Breast epithelium (tissue), 4 donors: Measurements from ENCODE around the gene SYN1. TPM values are rescaled to one million over a fixed set of nuclear protein-coding genes. Genes with fewer than 3 reads are reported as not detected.

Experiments used
- DNase-seq, 2 donors: peaks; one replicate each; pipeline ENCODE4 v3.0.0-alpha.2; 2019; ENCODE audit warnings: low spot score in 2 of 2
- H3K27ac ChIP-seq, 2 donors: fragments of 200-600 bp; sonication (generic) in 1 of 2; one replicate each; pipeline ENCODE4 v1.5.1; 2016 to 2019; ENCODE audit warnings: mild to moderate bottlenecking in 1 of 2
- H3K27me3 ChIP-seq, 2 donors: fragments of 200-600 bp; sonication (generic) in 1 of 2; one replicate each; pipeline versions ENCODE4 v1.5.1 to v1.6.0; 2017 to 2019; ENCODE audit warnings: control low read depth in 1 of 2, mild to moderate bottlenecking in 1 of 2
- H3K36me3 ChIP-seq: fragments of 200-600 bp; one replicate; pipeline ENCODE4 v1.5.1; 2019
- H3K4me1 ChIP-seq, 2 donors: fragments of 200-600 bp; sonication (generic); one replicate each; pipeline ENCODE4 v1.5.1; 2016 to 2019; ENCODE audit warnings: control low read depth in 1 of 2
- H3K4me3 ChIP-seq, 3 donors: fragments of 200-600 bp; sonication (generic); 1 replicate in 2 of 3; 2 replicates in 1 of 3; pipeline ENCODE4 v1.5.1; 2016 to 2019; ENCODE audit warnings: mild to moderate bottlenecking in 3 of 3, moderate library complexity in 2 of 3
- H3K9me3 ChIP-seq, 2 donors: fragments of 200-600 bp; sonication (generic) in 1 of 2; one replicate each; pipeline ENCODE4 v1.5.1; 2016 to 2019; ENCODE audit warnings: control low read depth in 1 of 2
- POLR2A ChIP-seq: fragments of 450-650 bp; IDR thresholded peaks from one replicate; pipeline ENCODE4 v1.6.1; 2016; ENCODE audit warnings: antibody characterized with exemption, mild to moderate bottlenecking, moderate library complexity
- POLR2AphosphoS5 ChIP-seq, 3 donors: sonication (generic); formaldehyde crosslinking; IDR thresholded peaks; one replicate each; pipeline ENCODE4 v1.6.1; 2017; ENCODE audit warnings: antibody characterized with exemption in 3 of 3
- intact Hi-C: fragments of 100-400 bp; cut with DNase I; formaldehyde crosslinking; loops from one replicate; pipeline ENCODE4 v1.15.1; 2023; ENCODE audit warnings: low total_unique reads
- total RNA-seq, 3 donors: library from RNA; depleted of rRNA; stranded (reverse); fragments of >200 nt; gene quantifications; one replicate each; pipeline ENCODE4 v1.1.0, GENCODE V29; 2016
- TF ChIP-seq, protein P1 (sequence below), 3 donors: fragments of 450-650 bp; IDR thresholded peaks; one replicate each; pipeline ENCODE4 v1.5.1; 2016 to 2017; ENCODE audit warnings: antibody characterized with exemption in 3 of 3, mild to moderate bottlenecking in 3 of 3, moderate library complexity in 3 of 3

The SYN1 gene
- total RNA-seq, 3 donors from 2014 or later, result not detected

GRCh38 chrX:47571896-47572295, 47.8 kb downstream of the SYN1 start:
- Histone ChIP-seq H3K27ac (no peak overlapping the region), H3K9me3 (no peaks in the 10 kb centered on the region), H3K27me3 (peaks cover 0 to 45% of the 10 kb centered on the region in 2 donors), H3K36me3 (peaks cover 5% of the 10 kb centered on the region), H3K4me3 (no peak overlapping the region), H3K4me1 (no peaks in the 10 kb centered on the region)
- TF ChIP-seq POLR2A, result no peak
- TF ChIP-seq, protein P1, sequence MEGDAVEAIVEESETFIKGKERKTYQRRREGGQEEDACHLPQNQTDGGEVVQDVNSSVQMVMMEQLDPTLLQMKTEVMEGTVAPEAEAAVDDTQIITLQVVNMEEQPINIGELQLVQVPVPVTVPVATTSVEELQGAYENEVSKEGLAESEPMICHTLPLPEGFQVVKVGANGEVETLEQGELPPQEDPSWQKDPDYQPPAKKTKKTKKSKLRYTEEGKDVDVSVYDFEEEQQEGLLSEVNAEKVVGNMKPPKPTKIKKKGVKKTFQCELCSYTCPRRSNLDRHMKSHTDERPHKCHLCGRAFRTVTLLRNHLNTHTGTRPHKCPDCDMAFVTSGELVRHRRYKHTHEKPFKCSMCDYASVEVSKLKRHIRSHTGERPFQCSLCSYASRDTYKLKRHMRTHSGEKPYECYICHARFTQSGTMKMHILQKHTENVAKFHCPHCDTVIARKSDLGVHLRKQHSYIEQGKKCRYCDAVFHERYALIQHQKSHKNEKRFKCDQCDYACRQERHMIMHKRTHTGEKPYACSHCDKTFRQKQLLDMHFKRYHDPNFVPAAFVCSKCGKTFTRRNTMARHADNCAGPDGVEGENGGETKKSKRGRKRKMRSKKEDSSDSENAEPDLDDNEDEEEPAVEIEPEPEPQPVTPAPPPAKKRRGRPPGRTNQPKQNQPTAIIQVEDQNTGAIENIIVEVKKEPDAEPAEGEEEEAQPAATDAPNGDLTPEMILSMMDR (IDR thresholded peaks at IDR 0.05), result no peak
- no peak for TF ChIP-seq POLR2AphosphoS5 (IDR thresholded peaks at IDR 0.05)
- no peak for DNase-seq
- intact Hi-C loops, result loop anchor here (5.0 to 10.0 kb wide), 2 partner anchors 53 to 1400 kb away; partner anchors contain the start of genes CFP and KCND1

- H3K27me3 ChIP-seq, result peaks cover 0 to 45% of the 10 kb centered on the region in 2 donors
- H3K9me3 ChIP-seq, result no peaks in the 10 kb centered on the region
- H3K36me3 ChIP-seq, result peaks cover 5% of the 10 kb centered on the region
- H3K4me1 ChIP-seq, result no peaks in the 10 kb centered on the region
- no peak for DNase-seq
- H3K4me3 ChIP-seq, result no peak overlapping the region
- TF ChIP-seq, protein P1 (IDR thresholded peaks at IDR 0.05), result no peak
- no peak for TF ChIP-seq POLR2A
- no peak for TF ChIP-seq POLR2AphosphoS5 (IDR thresholded peaks at IDR 0.05)
- no peak overlapping the region for H3K27ac ChIP-seq
- intact Hi-C loops, result loop anchor here (5.0 to 10.0 kb wide), 2 partner anchors 54 to 1401 kb away; partner anchors contain the start of genes CFP and KCND1
Observed at GRCh38 chrX:47571215-47571614, 48.4 kb downstream of the SYN1 start.

GRCh38 chrX:47570794-47571193, 48.9 kb downstream of the SYN1 start:
- Histone ChIP-seq H3K9me3 (no peaks in the 10 kb centered on the region), H3K27me3 (peaks cover 0 to 45% of the 10 kb centered on the region in 2 donors), H3K4me3 (no peak overlapping the region), H3K4me1 (no peaks in the 10 kb centered on the region), H3K27ac (no peak overlapping the region), H3K36me3 (peaks cover 5% of the 10 kb centered on the region)
- TF ChIP-seq POLR2AphosphoS5 (IDR thresholded peaks at IDR 0.05) (no peak), POLR2A (no peak)
- TF ChIP-seq, protein P1 (IDR thresholded peaks at IDR 0.05), result no peak
- no peak for DNase-seq
- intact Hi-C loops, result loop anchor here (5.0 to 10.0 kb wide), 2 partner anchors 54 to 1402 kb away; partner anchors contain the start of genes CFP and KCND1

- TF ChIP-seq POLR2A (no peak), POLR2AphosphoS5 (IDR thresholded peaks at IDR 0.05) (no peak)
- TF ChIP-seq, protein P1 (IDR thresholded peaks at IDR 0.05), result no peak
- no peak for DNase-seq
- Histone ChIP-seq H3K9me3 (no peaks in the 10 kb centered on the region), H3K27ac (no peak overlapping the region), H3K4me1 (no peaks in the 10 kb centered on the region), H3K27me3 (peaks cover 0 to 36% of the 10 kb centered on the region in 2 donors), H3K4me3 (no peak overlapping the region), H3K36me3 (peaks cover 5% of the 10 kb centered on the region)
- intact Hi-C loops, result loop anchor here (5.0 kb wide), 1 partner anchor 1384 kb away; no protein-coding TSS in a partner anchor
Observed at GRCh38 chrX:47568656-47569295, 50.9 kb downstream of the SYN1 start.

GRCh38 chrX:47566841-47567240, 52.8 kb downstream of the SYN1 start:
- intact Hi-C loops, result loop anchor here (5.0 kb wide), 1 partner anchor 1385 kb away; no protein-coding TSS in a partner anchor
- Histone ChIP-seq H3K27me3 (peaks cover 0 to 25% of the 10 kb centered on the region in 2 donors), H3K36me3 (peaks cover 5% of the 10 kb centered on the region)

More at GRCh38 chrX:47566841-47567240, 52.8 kb downstream of the SYN1 start:
- no peaks in the 10 kb centered on the region for H3K9me3 ChIP-seq
- TF ChIP-seq POLR2AphosphoS5 (IDR thresholded peaks at IDR 0.05), result no peak
- TF ChIP-seq, protein P1 (IDR thresholded peaks at IDR 0.05), result no peak
- TF ChIP-seq POLR2A, result no peak
- no peak for DNase-seq
- H3K4me1 ChIP-seq, result no peaks in the 10 kb centered on the region
- H3K4me3 ChIP-seq, result no peak overlapping the region
- H3K27ac ChIP-seq, result no peak overlapping the region
